Right renal cortex interstitium (tissue), 3 donors: ENCODE results near the gene PRRG1. TPM values are rescaled to one million over a fixed set of nuclear protein-coding genes. Genes with fewer than 3 reads are reported as not detected.
A peak's percentile ranks its signal among the peaks of the same experiment; 100 is the strongest.
"Not testable (repeated sequence)": the region's sequence is repeated elsewhere in the genome, so short reads cannot be mapped to it uniquely, and the experiment has no call there.

ENCODE experiments used
- DNase-seq, 3 donors: peaks; one replicate each; pipeline ENCODE4 v3.0.0-alpha.2; 2013; ENCODE audit warnings: low read depth in 3 of 3, low spot score in 2 of 3
- polyA plus RNA-seq, 3 donors: library from polyadenylated mRNA; unstranded; fragments of 120-200 nt; gene quantifications; one replicate each; pipeline ENCODE4 v1.2.1, GENCODE V29; 2013; ENCODE audit not compliant: insufficient read length in 3 of 3

PRRG1 gene
- 10 to 100 TPM; 23.2 to 25.4 (median 24.7) TPM for polyA plus RNA-seq

DNA sequence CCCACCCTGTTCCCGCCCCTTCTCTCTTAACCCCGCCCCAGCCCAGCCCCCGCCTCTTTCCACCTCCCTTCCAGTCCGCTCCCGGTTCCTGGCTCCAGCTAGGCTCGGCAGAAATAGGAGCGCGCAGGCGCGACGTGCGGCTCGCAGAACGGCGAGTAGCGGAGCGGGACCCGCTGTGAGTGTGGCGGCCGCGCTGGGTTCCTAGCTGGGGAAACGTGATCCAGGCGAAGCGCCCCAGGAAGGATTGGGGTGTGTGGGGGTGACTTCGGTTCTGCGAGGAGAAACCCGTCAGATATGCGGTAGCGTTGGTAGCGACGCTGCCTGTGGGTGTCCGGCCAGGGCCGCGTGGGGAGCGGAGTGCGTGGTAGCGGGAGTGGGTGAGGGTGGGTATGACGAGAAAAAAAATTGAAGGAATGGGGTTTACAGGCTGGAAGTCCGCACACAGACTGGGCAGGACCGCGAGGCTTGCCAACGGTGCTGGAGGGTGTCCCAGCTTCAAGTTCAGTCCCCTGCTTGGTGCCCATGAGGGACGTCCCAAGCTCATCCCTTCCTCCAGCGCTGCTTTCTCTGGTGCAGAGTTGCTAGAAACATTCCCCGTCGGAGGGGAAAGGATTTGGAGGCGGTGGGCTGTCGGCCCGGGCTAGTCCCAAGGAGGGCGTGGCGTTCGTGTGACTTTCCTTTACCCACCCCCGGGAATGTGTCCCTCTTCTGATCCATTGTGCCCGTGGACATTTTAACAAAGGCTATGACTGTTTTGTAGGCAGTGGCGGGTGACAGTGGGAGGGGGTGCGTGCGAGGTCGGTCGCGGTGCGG, at the start of gene PRRG1:
TSS of gene PRRG1 (plus strand) at position 144 of the 813 bp plus-strand sequence. CDS start 56,886 bp downstream, outside the sequence.
- DNase-seq = peak in 2 of 3 donors; percentile 56 to 60

DNA sequence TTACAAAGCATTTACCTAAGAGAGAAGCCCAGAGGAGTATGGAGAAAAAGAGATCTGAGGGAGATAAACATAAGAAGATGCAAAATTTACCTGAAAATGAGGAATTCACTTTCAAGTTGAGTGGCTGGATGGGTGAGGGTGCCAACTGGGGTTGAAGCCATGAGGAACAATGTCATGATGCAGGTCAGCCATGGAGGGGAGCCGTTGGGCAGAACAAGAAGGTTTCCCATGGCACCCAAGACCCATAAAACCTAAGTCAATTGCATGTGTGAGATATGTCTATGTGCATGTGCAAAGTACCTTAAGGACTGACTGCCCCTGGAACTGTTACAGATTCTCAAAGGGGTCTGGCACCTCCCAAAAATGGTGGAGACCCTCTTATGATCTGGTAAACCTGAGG, 46.6 kb upstream of the PRRG1 start:
- no peak for DNase-seq

DNA sequence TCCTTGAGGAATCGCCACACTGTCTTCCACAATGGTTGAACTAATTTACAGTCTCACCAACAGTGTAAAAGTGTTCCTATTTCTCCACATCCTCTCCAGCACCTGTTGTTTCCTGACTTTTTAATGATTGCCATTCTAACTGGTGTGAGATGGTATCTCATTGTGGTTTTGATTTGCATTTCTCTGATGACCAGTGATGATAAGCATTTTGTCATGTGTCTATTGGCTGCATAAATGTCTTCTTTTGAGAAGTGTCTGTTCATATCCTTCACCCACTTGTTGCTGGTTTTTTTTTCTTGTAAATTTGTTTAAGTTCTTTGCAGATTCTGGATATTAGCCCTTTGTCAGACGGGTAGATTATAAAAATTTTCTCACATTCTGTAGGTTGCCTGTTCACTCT, 43.9 kb upstream of the PRRG1 start:
- DNase-seq = not testable (repeated sequence)

DNA sequence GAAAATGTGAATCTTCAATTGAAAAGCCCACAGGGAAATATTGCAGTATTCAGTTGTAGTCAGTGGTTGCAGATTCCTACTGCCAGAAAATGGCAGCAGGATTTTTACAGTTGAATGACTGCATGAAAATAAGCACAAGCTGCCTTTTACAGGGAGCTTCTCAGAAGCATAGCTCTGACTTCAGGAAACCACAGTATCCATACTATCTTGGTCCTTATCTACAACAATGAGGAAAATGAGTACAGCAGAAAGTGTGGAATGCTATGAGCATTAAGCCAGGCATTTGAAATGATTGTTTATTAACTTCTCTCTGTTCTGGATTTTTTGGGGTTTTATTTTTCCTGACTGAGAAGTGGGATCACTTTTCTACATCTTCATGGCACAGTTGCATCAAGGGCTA, 34.6 kb upstream of the PRRG1 start:
- no peak for DNase-seq

DNA sequence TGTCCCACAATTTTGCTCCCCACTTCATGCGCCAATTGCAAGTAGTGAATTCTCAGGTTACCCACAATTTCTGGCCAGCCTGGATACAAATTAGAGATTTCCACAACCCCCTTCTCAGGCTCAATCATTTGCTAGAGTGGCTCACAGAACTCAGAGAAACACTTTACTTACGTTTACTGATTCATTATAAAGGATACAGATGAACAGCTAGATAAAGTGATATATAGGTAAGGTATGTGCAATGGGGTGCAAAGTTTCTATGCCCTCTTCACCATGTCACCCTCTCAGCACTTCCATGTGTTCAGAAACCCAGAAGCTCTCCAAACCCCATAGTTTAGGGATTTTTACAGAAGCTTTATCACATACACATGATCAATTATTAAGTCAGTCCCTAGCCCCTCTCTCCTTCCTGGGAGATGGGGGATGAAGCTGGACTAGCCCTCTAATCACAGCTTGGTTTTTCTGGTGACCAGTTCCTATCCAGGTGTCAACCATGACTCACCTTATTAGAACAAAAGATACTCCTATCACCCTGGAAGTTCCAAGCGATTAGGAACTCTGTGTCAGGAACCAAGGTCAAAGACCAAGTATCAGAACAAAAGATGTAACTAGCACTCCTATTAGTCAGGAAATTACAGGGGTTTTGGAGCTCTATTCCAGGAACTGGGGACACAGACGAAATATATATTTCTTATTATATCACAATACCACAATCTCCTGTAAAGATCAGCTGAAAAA, 33.5 kb upstream of the PRRG1 start:
- DNase-seq = no peak

DNA sequence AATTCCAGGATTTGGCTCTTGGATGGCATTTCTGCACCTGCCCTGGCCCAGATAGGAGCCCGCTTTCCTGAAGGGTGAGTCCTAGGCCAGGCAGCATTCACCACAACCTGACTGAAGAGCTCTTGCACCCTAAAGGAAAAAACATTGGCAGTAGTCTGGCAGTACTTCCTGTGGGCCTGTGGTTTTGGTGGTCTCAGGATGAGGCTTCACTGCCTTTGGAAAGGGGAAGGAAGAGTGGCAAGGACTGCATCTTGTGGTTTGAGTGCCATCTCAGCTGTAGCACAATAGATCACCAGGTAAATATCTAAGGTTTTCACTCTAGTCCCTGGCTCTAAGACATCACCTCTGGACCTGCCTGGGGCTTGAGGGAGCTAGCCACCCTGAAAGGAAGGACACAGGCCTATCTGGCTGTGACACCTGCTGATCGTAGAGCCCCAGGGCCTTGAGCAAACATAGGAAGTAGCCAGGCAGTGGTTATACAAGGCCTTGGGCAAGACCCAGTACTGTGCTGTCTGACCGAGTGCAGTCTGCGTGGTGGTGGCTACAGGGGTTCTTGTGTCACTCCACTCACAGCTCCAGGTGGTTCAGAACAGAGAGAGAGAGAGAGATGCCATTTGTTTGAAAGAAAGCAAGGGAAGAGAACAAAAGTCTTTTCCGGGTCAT, 28.5 kb upstream of the PRRG1 start:
- DNase-seq = no peak

DNA sequence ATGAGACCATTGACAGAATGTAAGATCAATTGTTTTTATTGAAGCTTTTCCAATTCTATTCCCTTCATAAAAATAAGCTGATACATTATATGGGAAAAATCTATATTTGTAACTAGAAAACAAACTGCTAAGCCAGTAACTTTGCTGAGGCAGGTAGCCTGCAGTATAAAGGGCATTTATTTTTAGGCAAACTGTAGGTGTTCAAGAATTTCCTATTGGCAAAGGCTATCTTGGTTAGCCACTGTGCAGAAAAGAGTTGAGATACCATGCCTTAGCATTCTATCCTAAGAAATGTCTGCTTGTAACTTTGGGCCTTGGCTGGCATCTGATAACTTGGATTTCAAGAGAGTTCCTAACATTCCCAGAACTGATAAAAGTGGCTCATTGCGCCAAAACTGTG, 18.5 kb upstream of the PRRG1 start:
- no peak for DNase-seq

DNA sequence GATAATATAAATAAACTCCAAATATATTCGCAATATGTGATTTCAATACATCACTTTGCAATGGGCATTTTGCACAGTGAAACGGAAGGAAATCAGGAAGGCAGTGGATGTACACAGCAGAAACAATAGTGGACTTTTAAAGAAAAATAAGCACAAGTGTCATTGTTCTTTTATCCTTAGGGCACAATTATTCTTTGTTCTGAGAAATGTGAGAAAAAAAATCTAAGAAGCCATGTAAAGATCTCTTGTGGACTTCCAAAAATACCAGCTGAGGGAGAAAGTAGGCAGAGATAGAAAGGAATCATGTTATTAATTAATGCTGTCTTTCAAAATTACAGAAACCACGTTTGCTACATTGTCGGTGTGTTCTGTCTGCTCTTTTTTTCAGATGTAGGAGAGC, 17.6 kb upstream of the PRRG1 start:
- DNase-seq = no peak

DNA sequence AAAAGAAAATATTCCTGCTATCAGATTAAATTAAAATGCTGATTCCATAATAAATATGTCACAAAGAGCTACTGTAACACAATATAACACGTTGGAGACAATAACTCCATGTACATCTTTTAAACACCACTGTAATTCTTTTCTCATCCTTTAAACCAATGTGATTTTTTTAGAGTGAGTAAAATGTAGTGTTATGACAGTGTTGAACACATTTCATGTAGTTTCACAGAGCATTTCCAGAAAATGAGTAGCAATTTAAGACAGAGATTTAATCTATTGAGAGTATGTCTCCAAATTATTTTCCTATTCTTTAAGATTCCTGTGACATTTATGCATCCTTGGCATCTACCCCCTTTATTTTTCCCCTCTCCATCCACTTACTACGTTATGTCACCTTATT, 17.1 kb upstream of the PRRG1 start:
- DNase-seq = no peak

DNA sequence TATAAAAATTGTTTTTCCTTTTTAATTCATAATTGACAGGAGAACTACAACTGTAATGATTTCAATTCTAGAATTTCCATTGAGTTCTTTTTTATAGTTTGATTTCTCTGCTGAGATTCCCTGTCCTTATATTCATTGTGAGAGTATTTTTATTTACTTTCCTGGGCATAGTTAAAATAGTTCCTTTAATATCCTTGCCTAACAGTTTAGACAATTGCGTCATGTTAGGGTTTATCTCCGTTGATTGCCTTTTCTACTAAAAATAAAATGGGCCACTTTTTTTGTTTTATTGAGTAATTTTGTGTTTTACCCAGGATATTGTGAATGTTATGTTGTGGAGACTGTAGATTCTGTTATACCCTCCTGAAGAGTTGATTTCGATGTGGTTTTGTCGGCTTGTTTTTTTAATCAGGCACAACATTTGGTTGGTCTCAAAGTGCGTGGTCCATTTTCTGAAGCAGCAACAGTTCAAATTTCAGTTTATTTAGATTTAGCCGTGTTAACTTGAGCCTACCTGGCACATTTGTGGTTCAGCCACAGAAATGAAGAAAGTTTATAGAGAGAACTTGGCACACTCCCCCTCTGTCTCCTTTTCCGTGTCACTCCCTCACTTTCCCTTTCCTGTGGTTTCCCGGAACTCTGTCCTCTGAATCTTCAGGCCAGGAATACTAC, 16.0 kb upstream of the PRRG1 start:
- no peak for DNase-seq

DNA sequence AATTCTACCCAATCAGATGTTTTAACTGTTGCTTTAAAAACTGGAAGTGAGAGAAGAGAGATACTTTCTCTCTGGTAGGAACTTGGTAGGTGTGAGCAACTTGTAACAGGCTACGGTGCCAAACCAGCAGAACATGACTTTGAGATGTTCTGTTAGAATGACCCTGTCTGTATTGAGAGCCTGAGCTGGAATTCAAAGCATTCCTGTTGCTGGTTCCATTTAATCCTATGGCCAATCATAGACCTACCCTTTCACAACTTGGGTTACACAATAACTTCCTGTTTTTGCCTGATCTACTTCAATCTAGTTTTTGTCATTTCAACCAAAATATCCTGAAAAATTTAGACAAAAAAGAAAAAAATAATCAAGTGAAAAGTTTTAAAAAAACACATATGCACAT, 1.7 kb upstream of the PRRG1 start:
- DNase-seq = no peak

DNA sequence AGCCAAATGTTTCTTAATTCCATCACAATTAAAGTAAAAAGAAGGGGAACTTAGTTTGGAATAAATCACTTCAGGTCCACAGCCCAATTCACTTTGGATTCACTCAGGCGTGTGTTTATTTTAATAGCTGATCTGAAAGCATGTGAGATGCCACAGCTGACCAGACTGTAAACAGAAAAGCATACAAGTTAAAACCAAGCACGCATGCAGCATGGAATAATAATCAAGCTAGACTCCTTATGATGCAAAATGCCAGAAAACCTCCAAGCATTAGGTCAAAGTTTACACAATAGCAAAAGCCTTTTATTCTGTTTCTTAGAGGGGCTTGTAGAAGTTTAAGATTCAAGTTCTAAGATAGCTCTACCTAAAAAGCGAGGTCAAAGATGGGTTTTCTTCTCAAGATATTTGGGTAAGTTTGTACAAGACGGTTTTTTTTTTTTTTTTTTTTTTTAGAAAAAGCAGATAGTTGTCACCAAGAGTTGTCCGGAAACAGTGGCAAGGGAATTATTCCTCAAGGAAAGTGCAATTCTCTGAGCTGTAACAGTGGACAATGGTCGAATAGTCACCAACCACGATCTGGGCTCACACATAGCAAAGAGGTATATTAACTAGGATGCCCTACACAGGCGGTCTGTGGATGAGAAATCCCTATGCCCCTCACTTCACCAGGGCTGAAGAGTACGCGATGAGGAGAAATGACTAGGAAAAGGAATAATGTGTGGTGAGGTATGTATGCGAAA, 763 bp upstream of the PRRG1 start:
- peak in 1 of 3 donors; percentile 10 for DNase-seq

DNA sequence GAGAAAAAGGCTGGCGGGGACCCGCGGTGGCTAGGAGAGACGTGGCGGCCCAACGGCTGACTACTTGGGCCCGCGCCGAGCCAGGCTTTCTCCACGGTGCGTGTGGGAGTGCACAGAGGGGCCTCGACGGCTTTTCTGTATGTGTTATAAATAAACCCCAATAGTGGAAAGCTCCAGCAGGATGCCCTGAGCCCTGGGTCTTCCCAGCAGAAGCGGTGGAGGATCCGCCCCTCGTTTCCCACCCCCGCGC, 268 bp upstream of the PRRG1 start:
- no peak for DNase-seq

DNA sequence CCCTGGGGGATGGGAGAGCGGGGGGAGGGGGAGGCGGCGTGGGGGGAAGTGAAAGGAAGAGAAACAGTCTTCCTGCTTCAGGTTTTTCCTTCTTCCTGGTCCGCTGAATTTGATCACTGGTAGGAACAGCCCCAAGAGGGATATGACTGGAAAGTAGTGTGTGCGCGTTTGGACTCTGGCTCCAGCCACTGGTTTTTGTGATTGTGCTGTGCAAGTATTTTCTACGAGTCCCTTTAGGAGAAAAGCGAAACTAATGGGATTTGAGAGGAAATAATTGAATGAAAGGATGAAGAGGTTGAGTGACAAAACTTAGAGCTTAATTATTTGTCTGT, 836 bp downstream of the PRRG1 start:
- DNase-seq = peak in 1 of 3 donors; percentile 1

DNA sequence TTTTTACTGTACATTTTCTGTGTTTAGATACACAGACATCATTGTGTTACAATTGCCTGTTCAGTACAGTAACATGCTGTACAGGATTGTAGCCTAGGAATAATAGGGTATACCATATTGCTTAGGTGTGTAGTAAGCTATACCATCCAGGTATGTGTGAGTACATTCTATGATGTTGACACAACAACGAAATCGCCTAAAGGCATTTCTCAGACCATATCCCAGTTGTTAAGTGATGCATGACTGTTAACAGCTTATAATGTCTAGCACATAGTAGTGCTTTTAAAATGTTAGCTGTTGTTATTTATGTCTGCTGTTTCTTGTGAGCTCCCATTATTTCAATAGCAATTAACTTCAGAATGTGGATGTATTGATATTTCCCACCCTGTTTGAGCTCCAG, 4.5 kb downstream of the PRRG1 start:
- DNase-seq = no peak

DNA sequence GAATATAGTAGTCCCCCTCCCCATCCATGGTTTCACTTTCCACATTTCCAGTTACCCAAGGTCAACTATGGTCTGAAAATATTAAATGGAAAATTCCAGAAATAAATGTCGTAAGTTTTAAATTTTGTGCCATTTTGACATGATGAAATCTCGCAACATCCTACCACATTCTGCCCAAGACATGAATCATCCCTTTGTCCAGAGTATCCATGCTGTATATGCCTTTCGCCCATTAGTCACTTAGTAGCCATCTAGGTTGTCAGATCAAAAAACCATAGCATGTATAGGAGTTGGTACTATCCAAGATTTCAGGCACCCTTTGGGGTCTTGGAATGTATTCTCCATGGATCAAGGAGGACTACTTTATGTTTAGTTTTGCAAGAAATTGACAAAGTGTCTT, 8.3 kb downstream of the PRRG1 start:
- DNase-seq = no peak

DNA sequence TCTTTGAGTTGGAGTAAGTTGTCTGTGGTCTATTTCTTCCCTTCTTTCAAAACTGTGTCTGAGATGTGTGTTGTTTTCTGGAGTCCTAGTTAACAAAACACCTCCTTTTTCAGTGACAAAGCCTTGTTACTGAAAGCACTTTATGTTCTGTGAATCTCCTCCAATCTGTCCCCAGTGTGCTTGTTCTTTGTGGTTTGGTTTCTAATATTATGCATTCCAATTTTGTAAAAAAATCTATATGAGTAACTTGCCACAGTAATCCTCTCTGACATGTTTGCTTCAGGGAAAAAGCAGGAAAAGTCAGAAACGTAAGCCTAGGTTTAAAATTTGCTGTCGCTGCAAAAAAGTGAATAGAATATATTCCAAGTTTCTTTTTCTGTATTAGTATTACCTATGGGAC, 12.4 kb downstream of the PRRG1 start:
- DNase-seq = no peak

DNA sequence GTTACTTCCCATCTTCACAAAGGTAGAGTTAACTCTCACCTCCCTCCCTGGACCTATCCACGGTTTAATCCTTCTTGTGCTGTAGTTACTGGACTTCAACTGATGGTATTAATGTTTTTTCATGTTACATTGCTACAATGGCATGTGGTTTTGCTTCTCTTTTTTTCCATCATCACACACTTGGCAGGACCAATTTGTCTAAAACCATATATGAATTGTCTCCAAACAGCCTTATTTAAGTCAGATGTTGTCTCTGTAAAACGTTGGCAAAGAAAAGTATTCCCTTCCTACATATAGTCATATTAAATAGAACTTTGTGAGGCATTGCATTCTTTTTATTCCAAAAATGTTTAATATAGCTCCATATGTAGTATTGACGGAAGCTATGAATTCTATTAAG, 15.5 kb downstream of the PRRG1 start:
- DNase-seq = no peak

DNA sequence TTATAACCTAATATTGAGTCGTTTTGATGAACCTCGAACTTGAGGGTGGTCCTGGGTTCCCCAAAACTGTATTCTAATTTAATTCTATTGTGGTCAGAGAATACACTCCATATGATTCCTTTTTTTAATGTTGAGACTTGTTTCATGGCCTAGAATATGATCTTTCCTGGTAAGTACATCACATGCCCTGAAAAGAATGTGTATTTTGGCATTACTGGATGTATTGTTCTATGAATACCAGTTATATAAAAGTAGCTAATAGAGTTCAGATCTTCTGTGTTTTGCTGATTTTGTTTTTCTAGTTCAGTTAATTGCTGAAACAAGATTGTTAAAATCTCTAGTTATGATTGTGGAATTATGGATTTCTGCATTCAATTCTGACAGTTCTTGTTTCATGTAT, 18.8 kb downstream of the PRRG1 start:
- no peak for DNase-seq

DNA sequence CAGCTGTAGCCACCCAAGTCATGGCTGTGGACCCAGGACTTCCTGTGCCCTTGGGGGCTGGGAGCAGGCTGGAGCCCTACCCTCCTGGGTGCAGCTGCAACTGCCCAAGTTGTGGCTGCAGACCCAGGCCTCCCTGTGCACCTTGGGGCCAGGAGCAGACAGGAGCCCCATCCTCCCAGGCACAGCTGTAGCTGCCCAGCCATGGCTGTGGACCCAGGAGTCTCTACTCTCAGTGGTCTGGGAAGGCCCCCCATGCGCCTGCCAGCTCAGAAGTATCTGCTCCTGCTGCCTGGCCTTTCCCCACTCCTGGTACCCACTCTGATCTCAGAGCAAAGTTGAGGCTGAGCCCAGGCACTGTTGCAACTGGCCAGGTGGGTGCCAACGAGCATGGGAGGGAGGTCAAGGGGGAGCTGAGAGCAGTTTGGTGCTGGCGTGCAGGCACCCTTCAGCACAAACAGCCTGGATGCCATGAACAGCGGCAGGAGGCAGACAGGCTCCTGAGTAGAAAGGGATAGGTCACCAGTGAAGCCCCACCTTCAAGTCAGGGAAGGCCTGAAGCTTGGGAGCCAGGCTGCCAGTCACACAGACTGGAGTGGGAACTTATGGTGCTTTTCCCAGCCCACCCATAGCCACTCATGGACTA, 21.5 kb downstream of the PRRG1 start:
- DNase-seq = no peak
